Inferior parietal cortex (tissue), 1 donor: Measurements from ENCODE around the gene SUMF1.
A peak's percentile ranks its signal among the peaks of the same experiment; 100 is the strongest.

Source experiments
- DNase-seq: peaks from one replicate; pipeline ENCODE4 v3.0.0-alpha.2; 2016; ENCODE audit errors: extremely low spot score

SUMF1 gene

DNA sequence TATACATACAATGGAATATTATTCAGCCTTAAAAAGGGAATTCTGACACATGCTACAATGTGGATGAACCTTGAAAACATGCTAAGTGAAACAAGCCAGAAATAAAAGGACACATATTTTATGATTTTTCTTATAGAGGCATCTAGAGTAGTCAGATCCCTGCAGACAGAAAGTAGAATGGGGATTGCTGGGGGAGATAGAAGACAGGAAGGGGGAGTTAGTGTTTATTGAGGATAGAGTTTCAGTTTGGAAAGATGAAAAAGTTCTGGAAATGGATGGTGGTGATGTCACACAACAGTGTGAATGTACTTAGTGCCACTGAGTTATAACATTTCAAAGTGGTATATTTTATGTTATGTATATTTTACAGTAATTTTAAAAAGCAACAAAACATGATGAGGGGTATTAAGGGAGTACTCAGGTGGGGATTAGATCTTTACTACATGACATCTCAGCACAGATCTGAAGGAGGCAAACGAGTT is 30.8 kb upstream of the SUMF1 start:
- DNase-seq = no peak

GRCh38 chr3:4497005-4497692 is 30.1 kb upstream of the SUMF1 start:
- no peak for DNase-seq

DNA sequence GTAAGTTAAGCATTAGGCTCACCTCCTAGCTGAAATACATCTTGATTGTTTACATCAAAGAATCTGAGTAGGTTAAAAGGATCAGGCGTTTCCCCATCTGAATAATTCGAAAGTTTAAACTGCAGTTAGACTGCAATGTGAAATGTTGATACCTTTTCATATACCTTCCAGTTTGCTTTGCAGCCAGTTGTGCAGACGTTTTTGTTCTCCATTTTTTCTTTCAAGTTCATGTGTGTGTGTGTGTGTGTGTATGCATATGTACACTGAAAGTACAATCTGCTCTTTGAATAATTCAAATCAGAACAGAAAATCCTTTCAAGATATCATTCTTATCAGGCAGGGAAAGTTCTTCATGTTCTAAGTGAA is 29.0 kb upstream of the SUMF1 start:
- DNase-seq = peak; percentile 27

- peak; percentile 55 for DNase-seq
These were observed 28.4 kb upstream of the SUMF1 start for GRCh38 chr3:4495294-4496086.

- no peak for DNase-seq
These were observed 27.8 kb upstream of the SUMF1 start for GRCh38 chr3:4494895-4495264.

DNA sequence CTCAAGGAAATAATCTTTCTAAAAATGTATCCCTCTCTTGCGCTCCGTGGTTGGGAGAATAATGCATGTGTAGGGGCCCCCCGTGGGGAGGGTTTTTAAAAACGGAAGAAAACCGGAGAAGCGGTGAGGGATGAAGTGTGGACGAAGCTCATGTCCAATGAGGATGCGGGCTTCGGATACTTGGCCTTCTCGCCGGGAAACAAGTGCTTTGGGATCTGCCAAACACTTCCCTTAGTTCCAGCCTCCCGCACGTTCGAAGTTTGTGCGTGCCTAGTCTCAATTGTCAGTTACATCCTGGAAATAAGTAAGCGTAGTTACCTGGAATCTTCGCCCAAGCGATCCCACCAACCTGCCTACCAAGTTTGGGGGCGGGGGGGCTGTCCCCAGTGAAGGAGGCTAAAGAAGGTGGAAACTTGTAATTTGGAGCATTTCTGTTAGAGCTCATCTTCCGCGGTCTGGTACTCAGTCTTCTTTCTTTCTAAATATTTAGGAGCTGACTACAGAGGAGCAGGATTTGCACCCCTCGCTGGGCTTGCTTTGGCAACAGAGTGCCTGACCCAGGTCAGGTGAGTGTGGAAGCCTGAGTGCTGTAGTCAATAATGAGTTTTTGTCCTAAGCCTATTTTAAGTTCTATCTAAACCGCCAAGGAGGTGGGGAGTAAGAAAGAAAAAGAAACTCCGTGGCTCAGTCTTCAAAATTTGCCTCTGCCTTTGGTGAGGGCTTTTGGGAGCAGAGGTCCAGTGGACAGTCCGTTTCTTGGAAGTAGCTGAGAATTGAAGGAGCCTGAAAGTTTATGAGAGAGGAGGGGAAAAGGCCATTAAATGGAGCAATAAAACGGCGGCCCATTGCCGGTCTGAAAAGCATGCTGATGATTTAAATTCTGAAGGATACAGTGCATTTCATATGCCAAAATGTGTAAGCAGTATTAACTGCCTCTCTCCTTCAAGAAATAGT is 27.1 kb upstream of the SUMF1 start:
- peak; percentile 34 for DNase-seq

DNA sequence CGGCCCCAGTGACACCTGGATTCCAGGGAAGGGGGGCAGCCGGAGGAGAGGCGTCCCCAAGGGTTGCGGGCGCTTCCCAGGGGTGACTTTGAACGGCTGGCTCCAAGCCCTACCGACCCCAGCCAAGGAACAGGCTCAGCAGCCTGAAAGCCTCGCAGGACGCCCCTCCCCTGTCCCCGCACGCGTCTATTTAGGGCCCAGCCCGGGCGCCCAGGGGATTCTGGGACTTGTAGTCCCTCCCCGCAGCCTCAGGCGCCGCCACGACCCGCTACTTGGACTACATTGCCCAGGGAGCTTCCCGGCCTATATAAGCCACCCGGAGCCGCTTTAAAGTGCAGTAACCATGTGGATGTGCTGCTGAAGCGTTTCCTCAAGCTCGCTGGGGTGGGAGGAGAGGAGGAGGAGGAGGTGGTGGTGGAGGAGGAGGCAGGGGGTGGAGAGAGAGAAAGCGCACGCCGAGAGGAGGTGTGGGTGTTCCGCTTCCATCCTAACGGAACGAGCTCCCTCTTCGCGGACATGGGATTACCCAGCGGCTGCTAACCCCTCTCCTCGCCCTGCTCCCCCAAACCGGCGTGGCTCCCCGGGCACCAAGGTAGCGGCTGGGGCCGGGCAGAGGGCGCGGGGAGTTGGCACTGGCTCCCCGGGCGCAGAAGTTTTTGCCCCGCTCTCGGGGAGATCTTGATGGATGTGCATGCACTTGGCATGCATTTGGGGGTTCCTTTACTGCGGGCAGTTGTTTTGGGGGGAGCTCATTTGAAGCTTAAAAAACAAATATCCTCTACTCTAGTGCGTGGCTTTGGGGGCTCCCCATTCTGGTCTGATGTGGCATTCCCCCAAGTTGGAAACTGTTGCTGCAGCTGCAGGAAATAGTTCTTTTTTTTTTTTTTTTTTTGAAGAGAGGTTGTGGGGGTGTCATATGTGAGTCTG is 26.2 kb upstream of the SUMF1 start, which contains the start of gene ITPR1:
Gene ITPR1, plus strand, starts transcription at position 335 of the 927 bp plus-strand sequence. CDS start 23,144 bp downstream, outside the sequence.
- DNase-seq = peak; percentile 96

- peak; percentile 45 for DNase-seq
These were observed 25.3 kb upstream of the SUMF1 start for GRCh38 chr3:4492208-4493013.

GRCh38 chr3:4491855-4492207 is 24.8 kb upstream of the SUMF1 start:
- no peak for DNase-seq

DNA sequence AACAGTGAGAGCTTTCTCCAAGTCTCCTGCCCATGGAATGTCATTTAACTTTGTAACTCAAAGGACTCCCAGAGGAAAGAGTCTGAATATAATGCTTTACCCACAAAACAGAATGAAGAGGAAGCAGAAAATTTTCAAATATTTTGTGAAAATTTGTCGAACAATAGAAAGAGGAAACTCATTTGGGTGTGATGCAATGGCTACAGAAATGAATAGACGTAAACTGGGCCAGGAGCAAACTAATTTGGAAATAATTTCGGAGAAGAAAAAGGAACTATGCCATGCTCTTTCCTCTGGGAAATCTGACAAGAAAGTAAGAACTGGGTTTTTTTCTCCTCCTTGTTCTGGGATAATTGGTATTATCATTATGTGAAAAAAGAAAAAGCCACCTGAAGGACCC is 11.2 kb upstream of the SUMF1 start:
- no peak for DNase-seq

DNA sequence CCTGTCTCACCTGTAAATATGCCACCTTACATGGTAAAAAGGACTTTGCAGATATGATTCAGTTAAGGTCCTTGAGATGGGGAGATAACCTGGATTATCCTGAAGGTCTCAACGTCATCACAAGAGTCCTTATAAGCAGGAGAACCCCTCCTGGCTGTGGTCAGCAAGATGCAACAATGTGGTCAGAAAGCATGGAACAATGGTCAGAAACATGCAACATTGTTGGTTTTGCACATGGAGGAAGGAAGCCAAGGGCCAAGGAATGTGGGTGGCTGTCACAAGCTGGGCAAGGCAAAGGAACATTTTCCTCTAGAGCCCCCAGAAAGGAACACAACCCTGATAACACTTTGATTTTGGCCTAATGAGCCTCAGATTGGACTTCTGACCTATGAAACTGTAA is 9.4 kb upstream of the SUMF1 start:
- no peak for DNase-seq

- DNase-seq = no peak
These were observed 8.7 kb upstream of the SUMF1 start for GRCh38 chr3:4475804-4476203.

GRCh38 chr3:4474683-4475490 is 7.8 kb upstream of the SUMF1 start:
- peak; percentile 30 for DNase-seq

GRCh38 chr3:4472766-4473165 is 5.7 kb upstream of the SUMF1 start:
- DNase-seq = no peak

DNA sequence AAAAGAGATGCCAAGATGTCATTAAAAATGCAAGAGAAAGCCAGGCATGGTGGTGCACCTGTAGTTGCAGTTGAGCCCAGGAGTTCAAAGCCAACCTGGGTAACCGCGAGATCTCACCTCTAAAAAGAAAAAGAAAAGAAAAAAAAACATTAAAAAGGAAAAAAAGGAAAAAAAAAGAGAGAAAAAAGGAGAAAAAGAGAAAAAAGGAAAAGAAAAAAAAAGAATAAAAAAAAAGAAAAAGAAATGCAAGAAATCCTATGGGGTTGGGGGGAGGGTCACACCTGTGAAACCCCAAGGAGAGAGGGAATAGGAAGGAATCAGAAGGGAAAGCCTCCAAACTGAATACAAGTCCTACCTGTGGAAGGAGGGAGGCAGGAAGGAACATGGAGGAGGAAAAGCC is 5.2 kb upstream of the SUMF1 start:
- no peak for DNase-seq

GRCh38 chr3:4471907-4472306 is 4.8 kb upstream of the SUMF1 start:
- DNase-seq = no peak

- DNase-seq = no peak
These were observed 426 bp upstream of the SUMF1 start for GRCh38 chr3:4467522-4467867.

- no peak for DNase-seq
These were observed 2.5 kb downstream of the SUMF1 start for GRCh38 chr3:4464576-4464975.

DNA sequence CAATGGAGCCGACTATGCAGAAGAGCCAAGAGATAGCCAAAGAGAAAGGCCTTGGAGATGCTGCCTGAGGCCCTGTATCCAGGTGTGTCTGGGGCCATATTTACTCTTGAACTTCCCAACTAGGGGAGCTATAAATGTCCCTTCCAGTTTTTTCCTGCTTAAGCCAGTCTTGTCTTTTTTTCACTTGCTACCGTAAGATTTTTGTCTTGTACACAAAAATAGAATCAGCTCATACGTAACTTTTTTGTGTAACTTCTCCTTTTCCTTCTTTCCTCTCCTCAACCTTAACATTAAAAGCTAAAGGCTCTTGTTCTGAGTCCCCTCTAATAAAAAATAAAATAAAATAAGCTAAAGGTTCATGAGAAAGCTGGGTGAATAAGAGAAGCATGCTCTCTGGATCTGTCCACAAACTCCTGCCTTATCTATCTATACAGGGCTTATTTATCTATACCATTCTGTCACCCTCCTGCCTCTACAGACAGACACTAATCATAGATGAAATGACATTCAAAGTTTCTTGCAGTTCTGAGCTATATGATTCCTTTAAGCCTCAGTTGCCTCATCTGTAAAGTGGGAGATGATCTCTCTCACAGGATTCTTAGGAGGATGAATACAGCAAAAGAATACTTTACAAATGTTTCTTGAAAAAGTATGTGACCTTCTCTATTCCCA is 4.6 kb downstream of the SUMF1 start:
- DNase-seq = no peak
